Measurements from ENCODE around the gene EIF4G2.

The EIF4G2 gene

DNA sequence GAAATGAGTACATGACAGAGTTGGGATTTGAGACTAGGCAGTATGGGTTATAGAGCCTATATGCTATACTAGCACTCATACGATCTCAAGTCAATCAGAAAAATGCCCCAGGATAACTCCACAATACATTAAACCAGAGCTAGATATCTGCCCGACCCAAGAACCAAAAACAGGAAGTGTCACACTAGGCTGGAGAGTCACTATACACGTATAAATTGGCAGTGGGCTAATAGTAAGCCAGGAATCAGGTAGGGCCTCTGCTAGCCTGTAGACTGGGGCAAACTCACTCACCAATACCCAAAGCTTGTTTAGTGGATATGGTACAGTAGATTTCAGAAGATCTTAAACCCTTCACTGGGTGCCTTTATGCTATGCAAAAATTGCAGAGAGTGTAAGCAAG, 16.2 kb upstream of the EIF4G2 start:
- CTCF ChIA-PET, result no interaction called here
- POLR2A ChIA-PET, result interaction anchor here (2.1 kb wide), 1 partner anchor 16 kb away, joined by 11 read pairs; the partner anchor contains the start of gene EIF4G2
- Histone ChIP-seq H3K9me3 (ENCODE audit: control insufficient read depth, insufficient read depth, low read depth, low read length) (no peaks in the 10 kb centered on the region), H3K27ac (ENCODE audit: extremely low read depth, low read depth, low read length) (no peak overlapping the region), H3K36me3 (ENCODE audit: control insufficient read depth in 2 of 2, insufficient read depth in 1 of 2, low read length in 2 of 2) (no peaks in the 10 kb centered on the region), H3K4me3 (ENCODE audit: low read depth, low read length) (no peak overlapping the region), H3K4me1 (ENCODE audit: control insufficient read depth, insufficient read depth, low read length) (no peaks in the 10 kb centered on the region)
- TF ChIP-seq, protein P1, sequence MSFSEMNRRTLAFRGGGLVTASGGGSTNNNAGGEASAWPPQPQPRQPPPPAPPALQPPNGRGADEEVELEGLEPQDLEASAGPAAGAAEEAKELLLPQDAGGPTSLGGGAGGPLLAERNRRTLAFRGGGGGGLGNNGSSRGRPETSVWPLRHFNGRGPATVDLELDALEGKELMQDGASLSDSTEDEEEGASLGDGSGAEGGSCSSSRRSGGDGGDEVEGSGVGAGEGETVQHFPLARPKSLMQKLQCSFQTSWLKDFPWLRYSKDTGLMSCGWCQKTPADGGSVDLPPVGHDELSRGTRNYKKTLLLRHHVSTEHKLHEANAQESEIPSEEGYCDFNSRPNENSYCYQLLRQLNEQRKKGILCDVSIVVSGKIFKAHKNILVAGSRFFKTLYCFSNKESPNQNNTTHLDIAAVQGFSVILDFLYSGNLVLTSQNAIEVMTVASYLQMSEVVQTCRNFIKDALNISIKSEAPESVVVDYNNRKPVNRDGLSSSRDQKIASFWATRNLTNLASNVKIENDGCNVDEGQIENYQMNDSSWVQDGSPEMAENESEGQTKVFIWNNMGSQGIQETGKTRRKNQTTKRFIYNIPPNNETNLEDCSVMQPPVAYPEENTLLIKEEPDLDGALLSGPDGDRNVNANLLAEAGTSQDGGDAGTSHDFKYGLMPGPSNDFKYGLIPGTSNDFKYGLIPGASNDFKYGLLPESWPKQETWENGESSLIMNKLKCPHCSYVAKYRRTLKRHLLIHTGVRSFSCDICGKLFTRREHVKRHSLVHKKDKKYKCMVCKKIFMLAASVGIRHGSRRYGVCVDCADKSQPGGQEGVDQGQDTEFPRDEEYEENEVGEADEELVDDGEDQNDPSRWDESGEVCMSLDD (tag by site-specific recombination; IDR thresholded peaks at IDR 0.05), result no peak
- TF ChIP-seq OVOL3 (tag by site-specific recombination; IDR thresholded peaks at IDR 0.05) (no peak), SCRT1 (tag by site-specific recombination; IDR thresholded peaks at IDR 0.05; ENCODE audit: borderline replicate concordance) (no peak), FEZF1 (tag by site-specific recombination; IDR thresholded peaks at IDR 0.05) (no peak), ZNF366 (tag by site-specific recombination; conservative IDR thresholded peaks at IDR 0.05) (no peak), ZNF121 (tag by site-specific recombination; IDR thresholded peaks at IDR 0.05) (no peak), ZNF426 (tag by site-specific recombination; IDR thresholded peaks at IDR 0.05) (no peak), ZNF791 (tag by site-specific recombination; IDR thresholded peaks at IDR 0.05) (no peak)
- TF ChIP-seq, protein P2, sequence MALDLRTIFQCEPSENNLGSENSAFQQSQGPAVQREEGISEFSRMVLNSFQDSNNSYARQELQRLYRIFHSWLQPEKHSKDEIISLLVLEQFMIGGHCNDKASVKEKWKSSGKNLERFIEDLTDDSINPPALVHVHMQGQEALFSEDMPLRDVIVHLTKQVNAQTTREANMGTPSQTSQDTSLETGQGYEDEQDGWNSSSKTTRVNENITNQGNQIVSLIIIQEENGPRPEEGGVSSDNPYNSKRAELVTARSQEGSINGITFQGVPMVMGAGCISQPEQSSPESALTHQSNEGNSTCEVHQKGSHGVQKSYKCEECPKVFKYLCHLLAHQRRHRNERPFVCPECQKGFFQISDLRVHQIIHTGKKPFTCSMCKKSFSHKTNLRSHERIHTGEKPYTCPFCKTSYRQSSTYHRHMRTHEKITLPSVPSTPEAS (tag by site-specific recombination; IDR thresholded peaks at IDR 0.05), result no peak
- TF ChIP-seq, protein P3, sequence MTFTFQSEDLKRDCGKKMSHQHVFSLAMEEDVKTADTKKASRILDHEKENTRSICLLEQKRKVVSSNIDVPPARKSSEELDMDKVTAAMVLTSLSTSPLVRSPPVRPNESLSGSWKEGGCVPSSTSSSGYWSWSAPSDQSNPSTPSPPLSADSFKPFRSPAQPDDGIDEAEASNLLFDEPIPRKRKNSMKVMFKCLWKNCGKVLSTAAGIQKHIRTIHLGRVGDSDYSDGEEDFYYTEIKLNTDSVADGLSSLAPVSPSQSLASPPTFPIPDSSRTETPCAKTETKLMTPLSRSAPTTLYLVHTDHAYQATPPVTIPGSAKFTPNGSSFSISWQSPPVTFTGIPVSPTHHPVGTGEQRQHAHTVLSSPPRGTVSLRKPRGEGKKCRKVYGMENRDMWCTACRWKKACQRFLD (tag by site-specific recombination; IDR thresholded peaks at IDR 0.05), result no peak
- TF ChIP-seq, protein P4, sequence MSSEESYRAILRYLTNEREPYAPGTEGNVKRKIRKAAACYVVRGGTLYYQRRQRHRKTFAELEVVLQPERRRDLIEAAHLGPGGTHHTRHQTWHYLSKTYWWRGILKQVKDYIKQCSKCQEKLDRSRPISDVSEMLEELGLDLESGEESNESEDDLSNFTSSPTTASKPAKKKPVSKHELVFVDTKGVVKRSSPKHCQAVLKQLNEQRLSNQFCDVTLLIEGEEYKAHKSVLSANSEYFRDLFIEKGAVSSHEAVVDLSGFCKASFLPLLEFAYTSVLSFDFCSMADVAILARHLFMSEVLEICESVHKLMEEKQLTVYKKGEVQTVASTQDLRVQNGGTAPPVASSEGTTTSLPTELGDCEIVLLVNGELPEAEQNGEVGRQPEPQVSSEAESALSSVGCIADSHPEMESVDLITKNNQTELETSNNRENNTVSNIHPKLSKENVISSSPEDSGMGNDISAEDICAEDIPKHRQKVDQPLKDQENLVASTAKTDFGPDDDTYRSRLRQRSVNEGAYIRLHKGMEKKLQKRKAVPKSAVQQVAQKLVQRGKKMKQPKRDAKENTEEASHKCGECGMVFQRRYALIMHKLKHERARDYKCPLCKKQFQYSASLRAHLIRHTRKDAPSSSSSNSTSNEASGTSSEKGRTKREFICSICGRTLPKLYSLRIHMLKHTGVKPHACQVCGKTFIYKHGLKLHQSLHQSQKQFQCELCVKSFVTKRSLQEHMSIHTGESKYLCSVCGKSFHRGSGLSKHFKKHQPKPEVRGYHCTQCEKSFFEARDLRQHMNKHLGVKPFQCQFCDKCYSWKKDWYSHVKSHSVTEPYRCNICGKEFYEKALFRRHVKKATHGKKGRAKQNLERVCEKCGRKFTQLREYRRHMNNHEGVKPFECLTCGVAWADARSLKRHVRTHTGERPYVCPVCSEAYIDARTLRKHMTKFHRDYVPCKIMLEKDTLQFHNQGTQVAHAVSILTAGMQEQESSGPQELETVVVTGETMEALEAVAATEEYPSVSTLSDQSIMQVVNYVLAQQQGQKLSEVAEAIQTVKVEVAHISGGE (tag by site-specific recombination; conservative IDR thresholded peaks at IDR 0.05; ENCODE audit: low read depth), result no peak
- TF ChIP-seq, protein P5, sequence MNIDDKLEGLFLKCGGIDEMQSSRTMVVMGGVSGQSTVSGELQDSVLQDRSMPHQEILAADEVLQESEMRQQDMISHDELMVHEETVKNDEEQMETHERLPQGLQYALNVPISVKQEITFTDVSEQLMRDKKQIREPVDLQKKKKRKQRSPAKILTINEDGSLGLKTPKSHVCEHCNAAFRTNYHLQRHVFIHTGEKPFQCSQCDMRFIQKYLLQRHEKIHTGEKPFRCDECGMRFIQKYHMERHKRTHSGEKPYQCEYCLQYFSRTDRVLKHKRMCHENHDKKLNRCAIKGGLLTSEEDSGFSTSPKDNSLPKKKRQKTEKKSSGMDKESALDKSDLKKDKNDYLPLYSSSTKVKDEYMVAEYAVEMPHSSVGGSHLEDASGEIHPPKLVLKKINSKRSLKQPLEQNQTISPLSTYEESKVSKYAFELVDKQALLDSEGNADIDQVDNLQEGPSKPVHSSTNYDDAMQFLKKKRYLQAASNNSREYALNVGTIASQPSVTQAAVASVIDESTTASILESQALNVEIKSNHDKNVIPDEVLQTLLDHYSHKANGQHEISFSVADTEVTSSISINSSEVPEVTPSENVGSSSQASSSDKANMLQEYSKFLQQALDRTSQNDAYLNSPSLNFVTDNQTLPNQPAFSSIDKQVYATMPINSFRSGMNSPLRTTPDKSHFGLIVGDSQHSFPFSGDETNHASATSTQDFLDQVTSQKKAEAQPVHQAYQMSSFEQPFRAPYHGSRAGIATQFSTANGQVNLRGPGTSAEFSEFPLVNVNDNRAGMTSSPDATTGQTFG (tag by site-specific recombination; IDR thresholded peaks at IDR 0.05; ENCODE audit: borderline replicate concordance), result no peak

DNA sequence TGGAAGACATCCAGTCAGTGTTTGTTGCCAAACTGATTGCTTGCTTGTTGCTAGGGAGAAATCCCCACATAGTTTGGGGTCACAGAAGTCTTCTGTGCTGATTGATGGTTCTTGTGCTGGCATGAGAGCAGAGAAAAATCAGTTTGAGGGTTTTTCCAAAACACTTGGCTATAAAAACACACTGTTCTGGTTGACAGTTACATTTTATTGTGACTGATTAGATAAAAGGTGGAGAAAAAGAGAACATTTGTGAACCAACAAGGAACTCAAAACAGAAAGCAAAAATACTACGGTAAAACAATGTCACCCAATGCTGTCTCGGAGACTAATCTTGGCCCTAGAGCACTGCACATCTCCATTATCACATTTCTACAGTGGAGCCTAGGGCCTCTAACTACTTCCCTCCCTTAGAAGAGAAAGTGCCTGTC, 14.4 kb upstream of the EIF4G2 start:
- POLR2A ChIA-PET, result no interaction called here
- Histone ChIP-seq H3K4me3 (ENCODE audit: low read depth, low read length) (no peak overlapping the region), H3K36me3 (ENCODE audit: control insufficient read depth in 2 of 2, insufficient read depth in 1 of 2, low read length in 2 of 2) (no peaks in the 10 kb centered on the region), H3K9me3 (ENCODE audit: control insufficient read depth, insufficient read depth, low read depth, low read length) (no peaks in the 10 kb centered on the region), H3K4me1 (ENCODE audit: control insufficient read depth, insufficient read depth, low read length) (no peaks in the 10 kb centered on the region), H3K27ac (ENCODE audit: extremely low read depth, low read depth, low read length) (no peak overlapping the region)
- CTCF ChIA-PET, result interaction anchor here (1.0 kb wide), 1 partner anchor 102 kb away, joined by 3 read pairs; no protein-coding TSS in a partner anchor
- TF ChIP-seq ZNF560 (tag by site-specific recombination; IDR thresholded peaks at IDR 0.05; ENCODE audit: borderline replicate concordance), result no peak
- no peak for TF ChIP-seq ZNF843 (tag by site-specific recombination; IDR thresholded peaks at IDR 0.05)
- TF ChIP-seq ZNF114 (tag by site-specific recombination; IDR thresholded peaks at IDR 0.05), result no peak
- no peak for TF ChIP-seq ZNF274 (IDR thresholded peaks at IDR 0.05; ENCODE audit: low read length)
- no peak for TF ChIP-seq ZNF274 (tag by site-specific recombination; IDR thresholded peaks at IDR 0.05; ENCODE audit: borderline replicate concordance)
- TF ChIP-seq ZFP37 (tag by site-specific recombination; IDR thresholded peaks at IDR 0.05), result no peak
- TF ChIP-seq, protein P6, sequence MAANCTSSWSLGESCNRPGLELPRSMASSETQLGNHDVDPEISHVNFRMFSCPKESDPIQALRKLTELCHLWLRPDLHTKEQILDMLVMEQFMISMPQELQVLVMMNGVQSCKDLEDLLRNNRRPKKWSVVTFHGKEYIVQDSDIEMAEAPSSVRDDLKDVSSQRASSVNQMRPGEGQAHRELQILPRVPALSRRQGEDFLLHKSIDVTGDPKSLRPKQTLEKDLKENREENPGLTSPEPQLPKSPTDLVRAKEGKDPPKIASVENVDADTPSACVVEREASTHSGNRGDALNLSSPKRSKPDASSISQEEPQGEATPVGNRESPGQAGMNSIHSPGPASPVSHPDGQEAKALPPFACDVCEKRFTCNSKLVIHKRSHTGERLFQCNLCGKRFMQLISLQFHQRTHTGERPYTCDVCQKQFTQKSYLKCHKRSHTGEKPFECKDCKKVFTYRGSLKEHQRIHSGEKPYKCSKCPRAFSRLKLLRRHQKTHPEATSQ (tag by site-specific recombination; IDR thresholded peaks at IDR 0.05), result no peak
- TF ChIP-seq ZNF623 (tag by site-specific recombination; IDR thresholded peaks at IDR 0.05), result no peak
- TF ChIP-seq ZNF654 (tag by site-specific recombination; IDR thresholded peaks at IDR 0.05; ENCODE audit: low read depth), result no peak
- no peak for TF ChIP-seq SETDB1 (IDR thresholded peaks at IDR 0.05; ENCODE audit: insufficient read length, low read length)
- no peak for TF ChIP-seq KLF16 (tag by site-specific recombination; IDR thresholded peaks at IDR 0.05)
- no peak for TF ChIP-seq ZNF350 (tag by site-specific recombination; IDR thresholded peaks at IDR 0.05)

All from HEK293 (cell line).